HepG2 (cell line): Measurements from ENCODE around the gene STK4.

ENCODE experiments used
- CHD4 ChIP-seq: fragments of 200-600 bp; sonication (generic); IDR thresholded peaks from 2 replicates; pipeline ENCODE4 v1.7.0; 2017; ENCODE audit warnings: mild to moderate bottlenecking, low read length, borderline replicate concordance
- ESRRA ChIP-seq: sonication (generic); formaldehyde crosslinking; IDR thresholded peaks from 2 replicates; pipeline ENCODE4 v1.5.1; 2020; ENCODE audit warnings: mild to moderate bottlenecking, low read depth, missing genetic modification reagents
- GATAD2A ChIP-seq: IDR thresholded peaks from 2 replicates; pipeline ENCODE4 v1.6.1; 2016
- JUND ChIP-seq: sonication (generic); formaldehyde crosslinking; IDR thresholded peaks from 2 replicates; pipeline ENCODE4 v1.8.0; 2022; ENCODE audit warnings: mild to moderate bottlenecking, missing genetic modification reagents
- PHF20 ChIP-seq: sonication (generic); formaldehyde crosslinking; IDR thresholded peaks from 2 replicates; pipeline ENCODE4 v1.5.0; 2020; ENCODE audit warnings: mild to moderate bottlenecking, missing genetic modification reagents
- ZEB1 ChIP-seq: IDR thresholded peaks from 2 replicates; pipeline ENCODE4 v1.6.1; 2012; ENCODE audit warnings: mild to moderate bottlenecking, low read depth, inconsistent platforms; ENCODE audit not compliant: insufficient replicate concordance
- ZNF432 ChIP-seq: sonication (generic); formaldehyde crosslinking; IDR thresholded peaks from 2 replicates; pipeline ENCODE4 v1.5.0; 2020; ENCODE audit warnings: missing genetic modification reagents, mild to moderate bottlenecking, borderline replicate concordance

GRCh38 chr20:44990957-44991356 is 24.6 kb downstream of the STK4 start:
- TF ChIP-seq JUND (CRISPR knock-in tag) (no peak), GATAD2A (CRISPR knock-in tag) (no peak), ESRRA (no peak), ZEB1 (no peak), CHD4 (no peak), ZNF432 (CRISPR knock-in tag) (no peak), PHF20 (CRISPR knock-in tag) (no peak)
